Kidney (tissue), 14 donors: ENCODE measurements around the gene ANKRD11. TPM values are rescaled to one million over a fixed set of nuclear protein-coding genes. Genes with fewer than 3 reads are reported as not detected.
A peak's percentile ranks its signal among the peaks of the same experiment; 100 is the strongest.

Experiments
- DNase-seq, 5 donors: peaks; one replicate each; pipeline ENCODE4 v3.0.0-alpha.2; 2013 to 2020
- FAIRE-seq: peaks from 2 replicates; lab custom pipeline; 2012; peaks lifted over from hg19 to GRCh38; lab: Jason Lieb, UNC
- H3K27ac ChIP-seq, 2 donors: one replicate each; pipeline ENCODE4 v1.7.0; 2013; ENCODE audit warnings: low read depth in 2 of 2, low read length in 2 of 2, inconsistent platforms in 1 of 2
- H3K27me3 ChIP-seq: one replicate; pipeline ENCODE4 v1.7.1; 2013; ENCODE audit warnings: low read length, inconsistent platforms; ENCODE audit not compliant: control insufficient read depth, insufficient read depth
- H3K36me3 ChIP-seq, 3 donors: one replicate each; pipeline versions ENCODE4 v1.7.0 to v1.7.1; 2013; ENCODE audit warnings: low read length in 3 of 3, control low read depth in 1 of 3, inconsistent platforms in 1 of 3; ENCODE audit not compliant: insufficient read depth in 3 of 3, control insufficient read depth in 2 of 3
- H3K4me1 ChIP-seq, 3 donors: one replicate each; pipeline versions ENCODE4 v1.7.0 to v1.7.1; 2013; ENCODE audit warnings: low read length in 3 of 3, inconsistent platforms in 1 of 3, low read depth in 1 of 3; ENCODE audit not compliant: control insufficient read depth in 2 of 3, insufficient read depth in 2 of 3
- H3K4me3 ChIP-seq, 3 donors: one replicate each; pipeline versions ENCODE4 v1.7.0 to v1.8.1; 2013; ENCODE audit warnings: low read length in 3 of 3, control low read depth in 1 of 3, inconsistent platforms in 1 of 3
- H3K9ac ChIP-seq, 3 donors: one replicate each; pipeline versions ENCODE4 v1.7.0 to v1.7.1; 2013; ENCODE audit warnings: low read length in 3 of 3, control low read depth in 1 of 3, inconsistent platforms in 1 of 3
- H3K9me3 ChIP-seq, 3 donors: one replicate each; pipeline versions ENCODE4 v1.7.0 to v1.7.1; 2013; ENCODE audit warnings: low read length in 3 of 3, control low read depth in 1 of 3, inconsistent platforms in 1 of 3; ENCODE audit not compliant: control insufficient read depth in 2 of 3, insufficient read depth in 1 of 3
- CTCF ChIP-seq: IDR thresholded peaks from 3 replicates; pipeline ENCODE4 v1.5.1; 2012; ENCODE audit warnings: mild to moderate bottlenecking, moderate library complexity, borderline replicate concordance; ENCODE audit not compliant: insufficient read depth; ENCODE audit errors: extremely low read depth
- intact Hi-C: fragments of 100-400 bp; cut with DNase I; formaldehyde crosslinking; loops from one replicate; pipeline ENCODE4 v1.11.1; 2022
- polyA plus RNA-seq: library from polyadenylated mRNA; stranded (reverse); fragments of 350-450 nt; fragmentation: Illumina TruSeq; extraction: RNeasy Lipid Tissue Mini Kit (QIAGEN cat#74804); gene quantifications from one replicate; pipeline ENCODE4 v1.2.3, GENCODE V29; 2014; ENCODE audit warnings: low read depth, low replicate concordance; ENCODE audit not compliant: insufficient read depth
- total RNA-seq: library from RNA; stranded (reverse); fragmentation: NEBNext Ultra II Directional; extraction: Animal tissue kit (Norgen Biotek cat#: 25700); gene quantifications from one replicate; pipeline ENCODE4 v1.2.1, GENCODE V29; 2021
- donor health status: control.
- donor health status: control.
- donor health status: control.
- donor health status: control.
- donor health status: control.
- donor health status: DM: yes; HTN: yes; CAD: no.
- donor health status: Normal renal cell carcinoma (clear cell type).

The ANKRD11 gene
- total and polyA plus RNA-seq, 2 donors from 2014 or later = 36.2 to 154 TPM

- Histone ChIP-seq H3K4me1 (peaks cover 0 to 14% (median 0%) of the 10 kb centered on the region in 3 donors), H3K27me3 (no peaks in the 10 kb centered on the region), H3K27ac (no peak overlapping the region), H3K9me3 (no peaks in the 10 kb centered on the region), H3K36me3 (no peaks in the 10 kb centered on the region), H3K9ac (no peak overlapping the region), H3K4me3 (no peak overlapping the region)
- FAIRE-seq (no peak), DNase-seq (no peak)
- peak; percentile 13 for TF ChIP-seq CTCF
- intact Hi-C loops = no loop called here
These were observed 36.6 kb downstream of the ANKRD11 start for GRCh38 chr16:89453501-89454321.

GRCh38 chr16:89452925-89453324 lies 37.4 kb downstream of the ANKRD11 start:
- Histone ChIP-seq H3K27me3 (no peaks in the 10 kb centered on the region), H3K4me3 (no peak overlapping the region), H3K9ac (no peak overlapping the region), H3K4me1 (peaks cover 0 to 14% (median 4%) of the 10 kb centered on the region in 3 donors), H3K36me3 (no peaks in the 10 kb centered on the region), H3K9me3 (no peaks in the 10 kb centered on the region), H3K27ac (no peak overlapping the region)
- intact Hi-C loops = no loop called here
- no peak for FAIRE-seq
- no peak for DNase-seq
- no peak for TF ChIP-seq CTCF

- DNase-seq = no peak
- Histone ChIP-seq H3K36me3 (no peaks in the 10 kb centered on the region), H3K9ac (no peak overlapping the region), H3K4me3 (no peak overlapping the region), H3K9me3 (no peaks in the 10 kb centered on the region), H3K27me3 (no peaks in the 10 kb centered on the region), H3K27ac (no peak overlapping the region), H3K4me1 (peaks cover 0 to 16% (median 4%) of the 10 kb centered on the region in 3 donors)
- intact Hi-C loops = no loop called here
- FAIRE-seq = no peak
- TF ChIP-seq CTCF = no peak
These were observed 38.1 kb downstream of the ANKRD11 start for GRCh38 chr16:89452241-89452640.

GRCh38 chr16:89450537-89450936 lies 39.8 kb downstream of the ANKRD11 start:
- H3K4me1 ChIP-seq = peaks cover 0 to 24% (median 17%) of the 10 kb centered on the region in 3 donors
- intact Hi-C loops = no loop called here
- H3K36me3 ChIP-seq = no peaks in the 10 kb centered on the region
- TF ChIP-seq CTCF = no peak
- H3K27ac ChIP-seq = no peak overlapping the region
- no peak overlapping the region for H3K9ac ChIP-seq
- no peak for DNase-seq
- no peak for FAIRE-seq
- no peaks in the 10 kb centered on the region for H3K27me3 ChIP-seq
- no peaks in the 10 kb centered on the region for H3K9me3 ChIP-seq
- no peak overlapping the region for H3K4me3 ChIP-seq
